K562 (cell line): ENCODE data around the gene FN3KRP. TPM values are rescaled to one million over a fixed set of nuclear protein-coding genes. Genes with fewer than 3 reads are reported as not detected.

Experiments used
- ATF4 ChIP-seq: fragments of 450-650 bp; formaldehyde crosslinking; IDR thresholded peaks from 2 replicates; pipeline ENCODE4 v1.4.0; 2022; ENCODE audit warnings: mild to moderate bottlenecking, moderate library complexity
- CEBPB ChIP-seq: fragments of 450-650 bp; IDR thresholded peaks from 2 replicates; pipeline ENCODE4 v1.6.1; 2016; ENCODE audit warnings: missing genetic modification characterization, missing compliant biosample characterization
- CREM ChIP-seq: IDR thresholded peaks from 2 replicates; pipeline ENCODE4 v1.6.1; 2014; ENCODE audit warnings: antibody characterized with exemption, low read depth
- CXXC5 ChIP-seq: fragments of 250-450 bp; sonication (Bioruptor Pico); IDR thresholded peaks from 2 replicates; pipeline ENCODE4 v1.8.0; 2022; ENCODE audit warnings: inconsistent platforms, mild to moderate bottlenecking, moderate library complexity
- IRF1 ChIP-seq: sonication (generic); formaldehyde crosslinking; IDR thresholded peaks from 2 replicates; pipeline ENCODE4 v1.8.0; 2022; ENCODE audit warnings: missing genetic modification reagents, mild to moderate bottlenecking, borderline replicate concordance
- NCOA1 ChIP-seq: fragments of 450-650 bp; IDR thresholded peaks from 2 replicates; pipeline ENCODE4 v1.6.1; 2016; ENCODE audit warnings: low read depth
- REST ChIP-seq, 2 experiments: fragments of 450-650 bp; formaldehyde crosslinking in 1 of 2; IDR thresholded peaks; 2 replicates each; pipeline versions ENCODE4 v1.4.0 to v1.6.1; 2014 to 2020; ENCODE audit warnings: mild to moderate bottlenecking in 2 of 2, borderline replicate concordance in 1 of 2, low read depth in 1 of 2
- SP1 ChIP-seq: sonication (generic); formaldehyde crosslinking; IDR thresholded peaks from 2 replicates; pipeline ENCODE4 v1.8.1; 2022; ENCODE audit warnings: mild to moderate bottlenecking, missing genetic modification reagents
- ZBTB49 ChIP-seq: sonication (generic); formaldehyde crosslinking; IDR thresholded peaks from 2 replicates; pipeline ENCODE4 v1.8.0; 2022; ENCODE audit warnings: missing genetic modification reagents, mild to moderate bottlenecking, borderline replicate concordance
- ZFP36 ChIP-seq: fragments of 150-350 bp; IDR thresholded peaks from 2 replicates; pipeline ENCODE4 v1.6.1; 2018; ENCODE audit warnings: low read length, low read depth; ENCODE audit not compliant: partially characterized antibody
- ZNF75A ChIP-seq: fragments of 450-650 bp; formaldehyde crosslinking; IDR thresholded peaks from 2 replicates; pipeline ENCODE4 v1.4.0; 2020; ENCODE audit warnings: mild to moderate bottlenecking
- ZNF79 ChIP-seq: fragments of 250-450 bp; sonication (Bioruptor Pico); IDR thresholded peaks from 2 replicates; pipeline ENCODE4 v1.4.0; 2020; ENCODE audit warnings: low read depth, mild to moderate bottlenecking, moderate library complexity
- polyA plus RNA-seq, 8 experiments: library from polyadenylated mRNA; depleted of rRNA in 4 of 8; stranded (reverse) in 5 of 8; unstranded in 3 of 8; fragments of >200 nt; fragmentation: Nextera tagmentation in 2 of 8; fragmentation: Illumina TruSeq in 1 of 8; extraction: Ambion mirVana in 2 of 8; extraction: Trizol in 1 of 8; gene quantifications; 2 replicates each; pipeline versions ENCODE4 v1.2.1 to v1.2.3, GENCODE V29; 2011 to 2014; ENCODE audit warnings: inconsistent platforms in 1 of 8, missing spikeins in 1 of 8
- total RNA-seq, 7 experiments: library from RNA; depleted of rRNA in 6 of 7; stranded (reverse); fragments of >200 nt in 6 of 7; fragmentation: Illumina TruSeq in 2 of 7; extraction: Trizol in 2 of 7; gene quantifications; 2 replicates each; pipeline versions ENCODE4 v1.2.1 to v1.2.3, GENCODE V29; 2011 to 2021; ENCODE audit warnings: low replicate concordance in 1 of 7

Gene FN3KRP
- total and polyA plus RNA-seq, 9 of the 15 experiments (the other 6 are each of a cell fraction or from before 2014, with no cell fraction given): 2.0 to 32.1 (median 24.9) TPM

GRCh38 chr17:82698065-82698973, 18.2 kb upstream of the FN3KRP start, which contains the start of gene RAB40B (continued):
- TF ChIP-seq IRF1 (CRISPR knock-in tag) (no peak), NCOA1 (no peak), REST (IDR thresholded peaks at IDR 0.05; ENCODE audit: borderline replicate concordance) (no peak), REST (CRISPR knock-in tag; IDR thresholded peaks at IDR 0.05; ENCODE audit: low read depth) (no peak), ZFP36 (no peak), ZBTB49 (CRISPR knock-in tag) (no peak), CXXC5 (CRISPR knock-in tag) (peak; percentile 84), CREM (peak; percentile 88), ZNF79 (CRISPR knock-in tag) (no peak), CEBPB (tag) (no peak), ATF4 (CRISPR knock-in tag) (no peak), ZNF75A (CRISPR knock-in tag) (no peak), SP1 (peak; percentile 89)
